Erythroblast (primary cell): ENCODE results near the gene NPPB.

Experiments used
- GATA1 ChIP-seq: IDR thresholded peaks from 2 replicates; pipeline ENCODE4 v1.6.1; 2011; ENCODE audit warnings: low read depth, mild to moderate bottlenecking, control low read depth, low read length, moderate library complexity
- POLR2A ChIP-seq: IDR thresholded peaks from 2 replicates; pipeline ENCODE4 v1.6.1; 2011; ENCODE audit warnings: mild to moderate bottlenecking, low read length

GRCh38 chr1:11860587-11860986, 1.8 kb upstream of the NPPB start:
- TF ChIP-seq POLR2A, result no peak
- no peak for TF ChIP-seq GATA1
